Effector CD8-positive, alpha-beta T cell (primary cell): ENCODE data around the gene ACOD1.
"Not testable (repeated sequence)": the region's sequence is repeated elsewhere in the genome, so short reads cannot be mapped to it uniquely, and the experiment has no call there.

ENCODE experiments used
- DNase-seq: peaks from one replicate; lab custom pipeline; 2025; lab: John Stamatoyannopoulos, UW
- total RNA-seq, 4 experiments: gene quantifications; one replicate each; lab custom pipeline; 2026; lab: John Stamatoyannopoulos, UW

Gene ACOD1
- total RNA-seq: 0 reads per million in 4 experiments

DNA sequence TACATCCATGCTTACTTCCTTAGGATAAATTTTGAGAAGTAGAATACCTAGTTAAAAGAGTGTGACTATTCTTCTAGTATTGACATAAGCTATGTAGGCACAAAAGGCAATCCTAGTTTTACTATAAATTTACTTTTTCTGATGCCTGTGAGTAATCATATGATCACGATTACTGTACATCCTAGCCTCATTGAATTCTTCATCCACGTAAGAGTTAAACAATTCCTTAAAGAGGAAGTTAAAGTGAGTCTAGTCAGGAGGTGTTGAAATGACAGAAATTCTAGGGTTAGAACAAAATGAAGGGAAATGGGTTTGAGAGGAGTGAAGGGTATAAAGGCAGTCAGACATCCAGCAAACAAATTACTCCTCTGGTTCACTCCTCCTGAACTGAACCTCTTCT lies at the start of gene ACOD1:
Gene ACOD1 (plus strand): TSS at position 363 of the 400 bp plus-strand sequence. CDS start 48 bp downstream, outside the sequence.
- no peak for DNase-seq

DNA sequence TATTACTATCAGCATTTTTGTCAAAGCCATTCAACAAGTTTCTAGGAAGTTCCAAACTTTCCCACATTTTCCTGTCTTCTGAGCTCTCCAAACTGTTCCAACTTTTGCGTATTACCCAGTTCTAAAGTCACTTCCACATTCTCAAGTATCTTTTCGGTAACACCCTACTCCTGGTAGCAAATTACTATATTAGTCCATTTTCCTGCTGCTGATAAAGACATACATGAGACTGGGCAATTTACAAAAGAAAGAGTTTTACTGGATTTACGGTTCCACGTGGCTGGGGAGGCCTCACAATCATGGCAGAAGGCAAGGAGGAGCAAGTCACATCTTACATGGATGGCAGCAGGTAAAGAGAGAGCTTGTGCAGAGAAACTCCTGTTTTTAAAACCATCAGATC lies 49.2 kb upstream of the ACOD1 start:
- not testable (repeated sequence) for DNase-seq

GRCh38 chr13:76903544-76904162 lies 44.7 kb upstream of the ACOD1 start:
- peak; percentile 53 for DNase-seq

- no peak for DNase-seq
Observed at GRCh38 chr13:76904507-76904906, 43.8 kb upstream of the ACOD1 start.

DNA sequence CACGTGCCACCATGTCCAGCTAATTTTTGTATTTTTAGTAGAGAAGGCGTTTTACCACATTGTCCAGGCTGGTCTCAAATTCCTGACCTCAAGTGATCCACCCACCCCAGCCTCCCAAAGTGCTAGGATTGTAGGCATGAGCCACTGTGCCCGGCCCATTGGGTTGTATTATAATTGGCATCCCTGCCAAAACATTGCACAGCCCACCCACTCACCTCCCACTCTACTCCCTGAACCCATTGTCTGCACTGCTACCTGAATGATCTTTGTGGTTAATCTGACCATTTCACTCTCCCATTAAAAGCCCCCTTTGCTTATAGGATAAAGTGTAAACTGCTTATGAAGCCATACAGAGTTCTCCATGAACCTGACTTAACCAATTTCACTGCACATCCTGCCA lies 35.8 kb upstream of the ACOD1 start:
- DNase-seq: no peak

DNA sequence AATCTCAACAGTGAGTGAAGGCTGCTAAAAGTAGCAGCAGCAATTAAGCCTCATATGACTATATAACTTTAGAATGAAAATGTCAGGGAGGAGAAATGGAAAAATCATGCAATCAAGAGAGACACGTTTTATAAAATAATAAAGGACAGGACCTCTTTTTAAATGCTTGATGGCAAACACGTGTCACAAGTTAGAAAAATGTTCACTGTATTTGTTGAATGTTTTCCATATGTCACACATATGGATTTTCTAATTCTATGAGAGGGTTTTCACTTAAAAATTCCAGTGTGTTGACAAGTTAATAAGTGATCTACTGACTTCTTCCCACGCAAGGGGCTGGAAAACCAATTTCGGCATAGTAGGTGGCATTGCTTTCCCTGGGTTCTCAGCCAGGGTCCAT lies 34.4 kb upstream of the ACOD1 start:
- no peak for DNase-seq

DNA sequence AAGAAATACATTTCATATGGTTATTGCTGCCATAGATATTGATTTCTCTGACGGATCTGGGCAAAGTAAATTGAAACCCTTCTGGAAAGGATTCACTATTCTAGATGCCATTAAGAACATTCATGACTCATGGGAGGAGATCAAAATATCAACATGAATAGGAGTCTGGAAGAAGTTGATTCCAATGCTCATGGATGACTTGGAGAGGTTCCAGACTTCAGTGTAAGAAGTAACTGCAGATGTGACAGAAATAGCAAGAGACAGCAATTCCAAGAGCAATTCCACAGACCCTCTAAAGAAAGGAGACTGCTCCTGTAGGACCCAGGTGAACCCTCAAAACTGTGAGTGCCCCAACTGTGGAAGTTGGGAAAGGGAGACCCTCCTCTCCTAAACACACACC lies 31.2 kb upstream of the ACOD1 start:
- DNase-seq: no peak

DNA sequence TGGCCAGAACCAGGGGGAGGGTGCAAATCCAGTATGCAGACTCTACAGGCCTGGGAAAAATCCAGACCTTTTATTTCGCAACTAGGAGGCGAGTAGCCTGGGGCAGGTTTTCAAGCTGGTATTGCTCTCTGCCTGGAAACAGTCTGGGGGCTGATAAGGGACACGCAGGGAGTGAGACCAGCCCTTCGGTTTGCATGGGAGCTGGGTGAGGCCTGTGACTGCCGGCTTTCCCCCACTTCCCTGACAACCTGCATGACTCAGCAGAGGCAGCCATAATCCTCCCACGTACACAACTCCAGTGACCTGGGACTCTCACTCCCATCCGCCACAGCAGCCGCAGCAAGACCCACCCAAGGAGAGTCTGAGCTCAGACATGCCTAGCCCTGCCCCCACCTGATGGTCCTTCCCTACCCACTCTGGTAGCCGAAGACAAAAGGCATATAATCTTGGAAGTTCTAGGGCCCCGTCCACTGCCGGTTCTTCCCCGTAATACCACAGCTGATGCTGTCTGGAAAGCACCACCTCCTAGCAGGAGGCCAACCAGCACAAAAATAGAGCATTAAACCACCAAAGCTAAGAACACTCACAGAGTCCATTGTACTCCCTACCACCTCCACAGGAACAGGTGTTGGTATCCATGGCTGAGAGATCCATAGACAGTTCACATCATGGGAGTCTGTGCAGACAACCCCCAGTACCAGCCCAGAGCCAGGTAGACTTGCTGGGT lies 30.4 kb upstream of the ACOD1 start:
- not testable (repeated sequence) for DNase-seq

DNA sequence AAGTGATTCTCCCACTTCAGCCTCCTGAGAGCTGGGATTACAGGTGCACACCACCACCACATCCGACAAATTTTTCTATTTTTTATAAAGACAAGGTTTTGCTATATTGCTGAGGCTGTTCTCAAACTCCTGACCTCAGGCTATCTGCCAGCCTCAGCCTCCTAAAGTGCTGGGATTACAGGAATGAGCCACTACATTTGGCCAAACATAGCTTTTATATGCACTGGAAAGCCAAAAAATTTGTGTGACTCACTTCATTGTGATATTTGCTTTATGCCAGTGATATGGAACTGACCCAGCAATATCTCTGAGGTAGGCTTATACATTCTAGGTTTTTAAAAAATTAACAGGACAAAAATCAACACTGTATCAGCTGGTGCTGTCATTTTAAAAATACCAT lies 26.8 kb upstream of the ACOD1 start:
- no peak for DNase-seq

DNA sequence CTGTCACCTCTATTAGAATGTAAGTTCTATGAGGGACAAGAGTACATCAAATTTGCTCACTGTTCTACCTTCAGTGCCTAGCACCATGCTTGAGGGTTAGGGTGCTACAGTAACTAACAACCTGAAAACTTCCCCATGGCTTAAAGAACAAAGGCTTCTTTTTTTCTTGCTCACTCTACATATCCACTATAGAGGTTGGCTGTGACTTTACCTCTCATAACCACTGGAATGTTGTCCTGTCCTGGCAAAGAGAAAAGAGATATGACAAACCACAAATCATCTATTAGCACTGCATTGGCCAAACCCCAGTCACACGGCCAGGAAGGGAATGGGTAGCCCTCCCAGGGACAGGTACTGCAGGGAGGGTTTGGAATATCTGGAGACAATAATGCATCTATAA lies 23.2 kb upstream of the ACOD1 start:
- DNase-seq: no peak

- no peak for DNase-seq
Observed at GRCh38 chr13:76927955-76928354, 20.4 kb upstream of the ACOD1 start.

DNA sequence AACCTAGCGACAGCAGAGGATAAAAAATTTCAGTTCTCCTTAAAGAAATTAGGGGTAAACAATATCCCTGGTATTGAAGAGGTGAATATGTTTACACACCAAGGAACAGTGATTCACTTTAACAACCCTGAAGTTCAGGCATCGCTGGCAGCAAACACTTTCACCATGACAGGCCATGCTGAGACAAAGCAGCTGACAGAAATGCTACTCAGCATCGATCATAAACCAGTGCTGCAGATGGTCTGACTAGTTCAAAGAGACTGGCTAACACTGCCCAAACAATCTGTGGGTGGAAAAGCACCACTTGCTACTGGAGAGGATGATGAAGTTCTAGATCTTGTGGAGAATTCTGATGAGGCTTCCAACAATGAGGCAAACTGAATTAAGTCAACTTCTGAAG lies 19.9 kb upstream of the ACOD1 start:
- no peak for DNase-seq

GRCh38 chr13:76929320-76929719 lies 19.0 kb upstream of the ACOD1 start:
- no peak for DNase-seq

- DNase-seq: no peak
Observed at GRCh38 chr13:76929851-76930374, 18.4 kb upstream of the ACOD1 start.

DNA sequence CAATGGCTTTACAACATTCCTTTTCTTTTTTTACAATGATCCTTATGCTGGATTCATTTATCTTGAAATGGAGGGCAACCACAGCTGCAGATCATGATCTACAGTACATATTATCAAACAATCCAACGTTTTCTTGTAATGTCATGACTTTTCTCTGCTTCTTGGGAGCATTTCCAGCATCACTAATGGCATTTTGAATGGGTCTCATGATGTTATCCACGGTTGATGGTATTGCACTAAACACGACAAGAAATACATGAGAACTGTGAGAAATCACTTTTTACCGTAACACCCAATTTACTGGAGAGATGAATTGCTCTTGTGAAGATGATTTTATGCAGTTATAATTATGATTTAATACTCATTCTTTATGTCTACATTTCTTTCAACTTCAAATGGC lies 16.2 kb upstream of the ACOD1 start:
- no peak for DNase-seq

- DNase-seq: no peak
Observed at GRCh38 chr13:76934671-76935070, 13.6 kb upstream of the ACOD1 start.

- no peak for DNase-seq
Observed at GRCh38 chr13:76936763-76937162, 11.5 kb upstream of the ACOD1 start.

- no peak for DNase-seq
Observed at GRCh38 chr13:76937281-76937820, 11.0 kb upstream of the ACOD1 start.

- DNase-seq: no peak
Observed at GRCh38 chr13:76939215-76939614, 9.1 kb upstream of the ACOD1 start.

- no peak for DNase-seq
Observed at GRCh38 chr13:76942363-76942762, 5.9 kb upstream of the ACOD1 start.

DNA sequence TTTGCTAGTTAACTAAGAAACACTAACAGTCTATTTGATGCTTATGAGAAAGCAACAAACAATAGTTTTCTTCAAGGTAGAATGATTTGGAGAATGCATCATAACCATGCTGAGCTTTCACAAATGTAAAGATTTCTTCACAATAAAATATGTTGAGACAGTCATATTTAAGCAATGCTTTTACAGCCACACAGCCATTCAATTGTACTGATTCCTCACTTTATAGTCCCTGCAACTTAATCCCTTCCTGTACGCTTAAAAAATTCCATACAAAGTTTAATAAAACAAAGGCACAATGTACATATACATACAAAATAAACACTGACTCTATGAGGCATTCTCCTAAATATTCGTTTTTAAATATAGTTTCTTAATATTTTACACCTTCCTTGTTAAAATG lies 4.7 kb upstream of the ACOD1 start:
- no peak for DNase-seq

GRCh38 chr13:76944456-76944855 lies 3.9 kb upstream of the ACOD1 start:
- DNase-seq: no peak

DNA sequence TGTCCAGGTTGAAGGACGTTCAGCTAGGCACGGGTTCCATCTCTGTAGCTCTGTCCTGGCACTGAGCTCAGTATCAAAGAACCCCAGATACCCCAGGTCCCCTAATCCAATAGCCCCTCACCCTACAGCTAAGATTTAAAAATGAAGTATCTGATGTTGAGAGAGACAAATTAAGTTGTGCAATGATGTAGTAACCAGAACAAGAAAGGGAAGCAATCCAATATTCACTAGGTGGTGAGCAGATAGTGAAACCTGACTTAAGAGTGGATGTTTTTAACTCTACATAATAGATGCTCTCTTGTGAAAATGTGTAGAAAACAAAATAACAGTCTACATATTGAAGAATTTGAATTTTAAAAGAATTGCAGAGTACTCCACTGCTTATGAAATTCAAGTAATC lies 1.8 kb downstream of the ACOD1 start:
- DNase-seq: no peak
